K562 (cell line): ENCODE data around the gene DENND2A. TPM values are rescaled to one million over a fixed set of nuclear protein-coding genes. Genes with fewer than 3 reads are reported as not detected.

Source experiments
- ATAC-seq: fragments of 200-7000 bp; cut with Tn5 transposase; 3 replicates; pipeline ENCODE4 v1.9.1; 2020; ENCODE audit warnings: moderate library complexity
- BruUV-seq: library from RNA; stranded (reverse); fragments of 400-500 nt; replicated peaks from 2 replicates; lab custom pipeline; 2021; lab: Mats Ljungman, UMichigan
- CTCF ChIA-PET: fragments of 300-600 bp; formaldehyde crosslinking; extraction: SDS; loops from one replicate; lab custom pipeline; 2021; ENCODE audit warnings: low intra/inter-chr PET ratio; lab: Yijun Ruan, JAX
- POLR2A ChIA-PET: fragments of 300-600, 350-650 bp; sonication (Branson Sonifier 250); formaldehyde crosslinking; extraction: SDS; loops from one replicate; lab custom pipeline; 2021; ENCODE audit warnings: antibody characterized with exemption, inconsistent platforms; lab: Yijun Ruan, JAX
- DNase-seq, 4 experiments: peaks; one replicate each; pipeline versions ENCODE4 v3.0.0 to v3.0.0-alpha.2; 2011 to 2018; ENCODE audit warnings: low spot score in 3 of 4, mixed read lengths in 3 of 4; ENCODE audit errors: extremely low read depth in 1 of 4
- FAIRE-seq: peaks from 2 replicates; lab custom pipeline; 2011; peaks lifted over from hg19 to GRCh38; lab: Jason Lieb, UNC
- H2AFZ ChIP-seq: 2 replicates; pipeline ENCODE4 v1.6.0; 2011; ENCODE audit warnings: low read depth, low read length, control low read depth, inconsistent platforms
- H3K27ac ChIP-seq: fragments of 200-600 bp; 3 replicates; pipeline ENCODE4 v1.8.0; 2011; ENCODE audit warnings: low read depth, mild to moderate bottlenecking, control low read depth, inconsistent platforms, low read length, moderate library complexity, mixed read lengths; ENCODE audit errors: extremely low read depth
- H3K27me3 ChIP-seq, 2 experiments: fragments of 300-600 bp in 1 of 2; 2 replicates in 1 of 2; 3 replicates in 1 of 2; pipeline versions ENCODE4 v1.6.0 to v1.8.0; 2011; ENCODE audit warnings: inconsistent platforms in 2 of 2, low read length in 2 of 2, mild to moderate bottlenecking in 1 of 2, mixed read lengths in 1 of 2, moderate library complexity in 1 of 2; ENCODE audit not compliant: control insufficient read depth in 2 of 2, insufficient read depth in 2 of 2
- H3K36me3 ChIP-seq: fragments of 300-600 bp; 3 replicates; pipeline ENCODE4 v1.8.0; 2011; ENCODE audit warnings: mild to moderate bottlenecking, low read length, inconsistent platforms; ENCODE audit not compliant: control insufficient read depth, insufficient read depth
- H3K4me1 ChIP-seq, 2 experiments: fragments of 200-600 bp in 1 of 2; replicated peaks in 1 of 2; 2 replicates in 1 of 2; 3 replicates in 1 of 2; pipeline versions ENCODE4 v1.5.1 to v1.8.0; 2011; ENCODE audit warnings: inconsistent platforms in 2 of 2, low read length in 2 of 2, mild to moderate bottlenecking in 1 of 2, mixed read lengths in 1 of 2, moderate library complexity in 1 of 2; ENCODE audit not compliant: control insufficient read depth in 2 of 2, insufficient read depth in 2 of 2
- H3K4me2 ChIP-seq: 2 replicates; pipeline ENCODE4 v1.6.1; 2011; ENCODE audit warnings: low read length, control low read depth, inconsistent platforms, mixed read lengths; ENCODE audit not compliant: insufficient read depth
- H3K4me3 ChIP-seq: fragments of 200-600 bp; sonication (generic), shearing (Covaris generic); 2 replicates; pipeline ENCODE4 v1.5.1; 2016; ENCODE audit warnings: control low read depth, inconsistent platforms
- H3K79me2 ChIP-seq: fragments of 200-600 bp; 3 replicates; pipeline ENCODE4 v1.8.0; 2011; ENCODE audit warnings: low read length, inconsistent platforms; ENCODE audit not compliant: control insufficient read depth, insufficient read depth
- H3K9ac ChIP-seq, 2 experiments: 2 replicates each; pipeline versions ENCODE4 v1.6.0 to v1.6.1; 2011; ENCODE audit warnings: low read depth in 2 of 2, low read length in 2 of 2, control low read depth in 1 of 2, inconsistent platforms in 1 of 2, mild to moderate bottlenecking in 1 of 2, mixed read lengths in 1 of 2; ENCODE audit not compliant: insufficient read depth in 1 of 2
- H3K9me1 ChIP-seq: one replicate; pipeline ENCODE4 v1.6.0; 2011; ENCODE audit warnings: inconsistent platforms, mild to moderate bottlenecking, low read length, moderate library complexity; ENCODE audit not compliant: control insufficient read depth, insufficient read depth
- H3K9me3 ChIP-seq: replicated peaks from 2 replicates; pipeline ENCODE4 v1.5.1; 2011; ENCODE audit warnings: low read depth, low read length, inconsistent platforms; ENCODE audit not compliant: control insufficient read depth, insufficient read depth
- H4K20me1 ChIP-seq: replicated peaks from 2 replicates; pipeline ENCODE4 v1.6.1; 2011; ENCODE audit warnings: low read length, inconsistent platforms, mixed read lengths; ENCODE audit not compliant: control insufficient read depth, insufficient read depth
- BCOR ChIP-seq: fragments of 450-650 bp; IDR thresholded peaks from 2 replicates; pipeline ENCODE4 v1.6.1; 2016
- CHCHD3 ChIP-seq: fragments of 250-450 bp; sonication (Bioruptor Pico); IDR thresholded peaks from 2 replicates; pipeline ENCODE4 v2.1.2; 2022; ENCODE audit warnings: mild to moderate bottlenecking
- CREB3L1 ChIP-seq: fragments of 450-650 bp; IDR thresholded peaks from 2 replicates; pipeline ENCODE4 v1.6.1; 2014; ENCODE audit warnings: low read depth, mild to moderate bottlenecking, moderate library complexity, borderline replicate concordance
- GTF2F1 ChIP-seq: IDR thresholded peaks from 2 replicates; pipeline ENCODE4 v1.6.1; 2011; ENCODE audit warnings: low read depth, low read length, improper control_type of control experiment
- MLLT1 ChIP-seq, 2 experiments: fragments of 450-650 bp; IDR thresholded peaks; 2 replicates each; pipeline ENCODE4 v1.6.1; 2016
- SIX5 ChIP-seq, 2 experiments: IDR thresholded peaks; 2 replicates each; pipeline ENCODE4 v1.6.1; 2011; ENCODE audit warnings: low read length in 2 of 2, borderline replicate concordance in 1 of 2, low read depth in 1 of 2, mild to moderate bottlenecking in 1 of 2, moderate library complexity in 1 of 2; ENCODE audit not compliant: insufficient read depth in 1 of 2
- SMARCA5 ChIP-seq: fragments of 450-650 bp; IDR thresholded peaks from 2 replicates; pipeline ENCODE4 v1.6.1; 2016
- SNRNP70 ChIP-seq: fragments of 200-400 bp; formaldehyde crosslinking; optimal IDR thresholded peaks from 2 replicates; pipeline ENCODE3; 2017; ENCODE audit warnings: low read depth, low read length
- ZNF347 ChIP-seq: fragments of 450-650 bp; formaldehyde crosslinking; IDR thresholded peaks from 2 replicates; pipeline ENCODE4 v1.4.0; 2020; ENCODE audit warnings: low read depth, mild to moderate bottlenecking, moderate library complexity
- ZNF512 ChIP-seq: IDR thresholded peaks from 2 replicates; pipeline ENCODE4 v1.6.1; 2016; ENCODE audit warnings: missing genetic modification characterization, missing compliant biosample characterization
- WGBS: fragments of 100-300 bp; shearing (Covaris generic); methylation state at CpG from one replicate; pipeline ENCODE4 v1.1.6; 2016; ENCODE audit warnings: low coverage, mixed read lengths; ENCODE audit not compliant: insufficient coverage; ENCODE audit errors: missing lambda C conversion rate; 5-methylcytosine and 5-hydroxymethylcytosine counted together
- in situ Hi-C: fragments of 300-500 bp; cut with MboI; formaldehyde crosslinking; loops from 4 replicates; pipeline ENCODE4 v1.15.0; 2018; ENCODE audit warnings: inconsistent platforms, mixed read lengths
- intact Hi-C: fragments of 100-400 bp; cut with micrococcal nuclease; formaldehyde crosslinking; loops from 2 replicates; pipeline ENCODE4 v1.14.2; 2022
- polyA plus RNA-seq, 8 experiments: library from polyadenylated mRNA; depleted of rRNA in 4 of 8; stranded (reverse) in 5 of 8; unstranded in 3 of 8; fragments of >200 nt; fragmentation: Nextera tagmentation in 2 of 8; fragmentation: Illumina TruSeq in 1 of 8; extraction: Ambion mirVana in 2 of 8; extraction: Trizol in 1 of 8; gene quantifications; 2 replicates each; pipeline versions ENCODE4 v1.2.1 to v1.2.3, GENCODE V29; 2011 to 2014; ENCODE audit warnings: inconsistent platforms in 1 of 8, missing spikeins in 1 of 8
- total RNA-seq, 7 experiments: library from RNA; depleted of rRNA in 6 of 7; stranded (reverse); fragments of >200 nt in 6 of 7; fragmentation: Illumina TruSeq in 2 of 7; extraction: Trizol in 2 of 7; gene quantifications; 2 replicates each; pipeline versions ENCODE4 v1.2.1 to v1.2.3, GENCODE V29; 2011 to 2021; ENCODE audit warnings: low replicate concordance in 1 of 7

The DENND2A gene
- total and polyA plus RNA-seq, 9 of the 15 experiments (the other 6 are each of a cell fraction or from before 2014, with no cell fraction given) = not detected

GRCh38 chr7:140552240-140552679 lies 88.4 kb downstream of the DENND2A start:
- H3K9me1 ChIP-seq = no peaks in the 10 kb centered on the region
- peaks cover 50 to 63% of the 10 kb centered on the region in 2 experiments for H3K27me3 ChIP-seq
- CTCF ChIA-PET = no interaction called here
- H3K36me3 ChIP-seq = no peaks in the 10 kb centered on the region
- H3K27ac ChIP-seq = no peak overlapping the region
- no peak overlapping the region for H3K4me3 ChIP-seq
- no peak for TF ChIP-seq SNRNP70
- 0 out of 2 replicates have a peak, but pooled peaks have one; percentile 17 for TF ChIP-seq SMARCA5
- no peak for TF ChIP-seq ZNF347
- TF ChIP-seq BCOR = peak; percentile 10; the same call in 1 of the 2 replicates
- 0 out of 4 replicates have a peak, but pooled peaks of 1 of the 2 experiments have one; percentile 22 for TF ChIP-seq MLLT1 (IDR thresholded peaks at IDR 0.05)
- no peak for TF ChIP-seq GTF2F1
- no peak for TF ChIP-seq SIX5 (IDR thresholded peaks at IDR 0.05; ENCODE audit: borderline replicate concordance in 1 of 2, insufficient read depth in 1 of 2, low read depth in 1 of 2, low read length in 2 of 2)
- no peak for TF ChIP-seq CHCHD3 (CRISPR knock-in tag)
- TF ChIP-seq CREB3L1 = no peak
- peak; percentile 92 for TF ChIP-seq ZNF512 (tag)
- no peaks in the 10 kb centered on the region for H4K20me1 ChIP-seq
- intact Hi-C loops = no loop called here
- no peak overlapping the region for H2AFZ ChIP-seq
- BruUV-seq = no TSS peak
- H3K9me3 ChIP-seq = no peaks in the 10 kb centered on the region
- 1% methylated on average over 4 of the region's 4 CpGs for WGBS
- no peaks in the 10 kb centered on the region for H3K79me2 ChIP-seq
- in situ Hi-C loops = no loop called here
- H3K9ac ChIP-seq = no peak overlapping the region
- POLR2A ChIA-PET = interaction anchor here (1.3 to 2.0 kb wide), 3 partner anchors 10 to 31 kb away, joined by 3 to 4 read pairs (median 3); no protein-coding TSS in a partner anchor
- H3K4me2 ChIP-seq = no peak overlapping the region
- FAIRE-seq (no peak), ATAC-seq (no peak; the same call in 2 of the 3 replicates), DNase-seq (no peak)
- no peaks in the 10 kb centered on the region for H3K4me1 ChIP-seq
